ENCODE measurements around the gene TMC7. TPM values are rescaled to one million over a fixed set of nuclear protein-coding genes. Genes with fewer than 3 reads are reported as not detected.

The TMC7 gene
- total and polyA plus RNA-seq, 2 donors (not counting 3 experiments of a cell fraction or from before 2014, with no cell fraction given), result 5.7 to 7.0 TPM

- Histone ChIP-seq H3K36me3 (ENCODE audit: control insufficient read depth in 2 of 2, extremely low read depth in 1 of 2, insufficient read depth in 2 of 2, low read length in 2 of 2) (no peaks in the 10 kb centered on the region), H3K4me2 (ENCODE audit: insufficient read depth, low read length) (no peak overlapping the region), H3K79me2 (ENCODE audit: control insufficient read depth, insufficient read depth, low read length) (no peaks in the 10 kb centered on the region), H3K9ac (replicated peaks; ENCODE audit: extremely low read depth, insufficient read depth, low read length) (no peak overlapping the region), H3K9me3 (replicated peaks; ENCODE audit: control insufficient read depth, insufficient read depth, low read length) (no peaks in the 10 kb centered on the region), H3K4me3 (replicated peaks in 1 of 3; ENCODE audit: insufficient read depth in 1 of 3, low read depth in 1 of 3, low read length in 3 of 3) (no peak overlapping the region), H3K27me3 (ENCODE audit: control insufficient read depth in 2 of 2, insufficient read depth in 2 of 2, low read length in 2 of 2) (peaks cover 2 to 4% of the 10 kb centered on the region in 2 experiments), H3K27ac (ENCODE audit: insufficient read depth, low read depth, low read length) (no peak overlapping the region), H3K4me1 (ENCODE audit: control insufficient read depth, extremely low read depth, insufficient read depth, low read length) (no peaks in the 10 kb centered on the region), H3K9me1 (replicated peaks; ENCODE audit: control insufficient read depth, extremely low read depth, insufficient read depth, low read length) (no peaks in the 10 kb centered on the region), H2AFZ (ENCODE audit: low read depth, low read length) (no peak overlapping the region), H4K20me1 (replicated peaks; ENCODE audit: control insufficient read depth, extremely low read depth, insufficient read depth, low read length) (no peaks in the 10 kb centered on the region)
- CTCF ChIA-PET, result interaction anchor here (0.5 to 2.9 kb wide), 3 partner anchors 9 to 174 kb away, joined by 3 to 13 read pairs (median 6); partner anchors contain the start of genes ARL6IP1 and TMC7
- dilution Hi-C loops (cut with MboI; ENCODE audit: extremely low pct_ligation_motif_present, low sequenced_read_pairs) (no loop called here), intact Hi-C loops (cut with micrococcal nuclease) (no loop called here)
- FAIRE-seq (no peak), DNase-seq (ENCODE audit: low read depth, low spot score) (no peak)
- TF ChIP-seq EZH2 (IDR thresholded peaks at IDR 0.05; ENCODE audit: borderline replicate concordance, low read depth, low read length, severe bottlenecking) (no peak), POLR2AphosphoS5 (IDR thresholded peaks at IDR 0.05; ENCODE audit: insufficient read depth, low read depth, low read length) (no peak), MYC (IDR thresholded peaks at IDR 0.05; ENCODE audit: low read depth, low read length) (no peak), GATA2 (IDR thresholded peaks at IDR 0.05; ENCODE audit: insufficient read depth, insufficient read length, low read depth, low read length) (no peak), FOS (IDR thresholded peaks at IDR 0.05; ENCODE audit: borderline replicate concordance, insufficient read depth, low read length) (no peak), JUN (IDR thresholded peaks at IDR 0.05; ENCODE audit: borderline replicate concordance, insufficient read depth, insufficient read length, low read depth) (no peak), POLR2A (IDR thresholded peaks at IDR 0.05; ENCODE audit: low read depth, low read length) (no peak)
- TF ChIP-seq, protein P1, sequence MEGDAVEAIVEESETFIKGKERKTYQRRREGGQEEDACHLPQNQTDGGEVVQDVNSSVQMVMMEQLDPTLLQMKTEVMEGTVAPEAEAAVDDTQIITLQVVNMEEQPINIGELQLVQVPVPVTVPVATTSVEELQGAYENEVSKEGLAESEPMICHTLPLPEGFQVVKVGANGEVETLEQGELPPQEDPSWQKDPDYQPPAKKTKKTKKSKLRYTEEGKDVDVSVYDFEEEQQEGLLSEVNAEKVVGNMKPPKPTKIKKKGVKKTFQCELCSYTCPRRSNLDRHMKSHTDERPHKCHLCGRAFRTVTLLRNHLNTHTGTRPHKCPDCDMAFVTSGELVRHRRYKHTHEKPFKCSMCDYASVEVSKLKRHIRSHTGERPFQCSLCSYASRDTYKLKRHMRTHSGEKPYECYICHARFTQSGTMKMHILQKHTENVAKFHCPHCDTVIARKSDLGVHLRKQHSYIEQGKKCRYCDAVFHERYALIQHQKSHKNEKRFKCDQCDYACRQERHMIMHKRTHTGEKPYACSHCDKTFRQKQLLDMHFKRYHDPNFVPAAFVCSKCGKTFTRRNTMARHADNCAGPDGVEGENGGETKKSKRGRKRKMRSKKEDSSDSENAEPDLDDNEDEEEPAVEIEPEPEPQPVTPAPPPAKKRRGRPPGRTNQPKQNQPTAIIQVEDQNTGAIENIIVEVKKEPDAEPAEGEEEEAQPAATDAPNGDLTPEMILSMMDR (IDR thresholded peaks at IDR 0.05; ENCODE audit: extremely low read depth in 1 of 2, insufficient read depth in 1 of 2, low read depth in 1 of 2, low read length in 2 of 2), result no peak
- TF ChIP-seq, protein P2, sequence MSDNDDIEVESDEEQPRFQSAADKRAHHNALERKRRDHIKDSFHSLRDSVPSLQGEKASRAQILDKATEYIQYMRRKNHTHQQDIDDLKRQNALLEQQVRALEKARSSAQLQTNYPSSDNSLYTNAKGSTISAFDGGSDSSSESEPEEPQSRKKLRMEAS (IDR thresholded peaks at IDR 0.05; ENCODE audit: insufficient read depth, insufficient read length), result no peak
- POLR2A ChIA-PET, result no interaction called here
- no TSS peak for BruUV-seq (replicated peaks)
These were observed 8.6 kb upstream of the TMC7 start for GRCh38 chr16:18975109-18975508.
